ENCODE results near the gene SPECC1L. TPM values are rescaled to one million over a fixed set of nuclear protein-coding genes. Genes with fewer than 3 reads are reported as not detected.
"Not testable (repeated sequence)": the region's sequence is repeated elsewhere in the genome, so short reads cannot be mapped to it uniquely, and the experiment has no call there.

The SPECC1L gene
- total and polyA plus RNA-seq, 10 of the 15 experiments (the other 5 are each of a cell fraction or from before 2014, with no cell fraction given): 1.9 to 40.6 (median 19.1) TPM

GRCh38 chr22:24256736-24257135, 13.9 kb upstream of the SPECC1L start:
- H3K27me3 ChIP-seq (replicated peaks in 1 of 2; ENCODE audit: control insufficient read depth in 2 of 2, insufficient read depth in 2 of 2, low read length in 1 of 2); H3K4me2 ChIP-seq (ENCODE audit: control insufficient read depth, insufficient read depth); SMC1A ChIA-PET (ENCODE audit: uncharacterized antibody, unreplicated experiment); in situ Hi-C loops (cut with MboI); H3K4me1 ChIP-seq (ENCODE audit: control insufficient read depth, insufficient read depth, low read length); intact Hi-C loops (cut with micrococcal nuclease; ENCODE audit: unreplicated experiment); H3K9ac ChIP-seq (ENCODE audit: control insufficient read depth, insufficient read depth, low read length); H3K4me3 ChIP-seq; RAD21 ChIA-PET (ENCODE audit: unreplicated experiment); H3K79me2 ChIP-seq (ENCODE audit: control insufficient read depth, insufficient read depth, low read length); H3K36me3 ChIP-seq (ENCODE audit: control insufficient read depth in 2 of 2, insufficient read depth in 2 of 2, low read length in 1 of 2); H2AFZ ChIP-seq (ENCODE audit: control insufficient read depth, low read depth, low read length); POLR2A ChIA-PET; FAIRE-seq; ATAC-seq; H4K20me1 ChIP-seq (ENCODE audit: control insufficient read depth, insufficient read depth); DNase-seq (ENCODE audit: low read depth, low spot score); H3K27ac ChIP-seq (ENCODE audit: control insufficient read depth, insufficient read depth); H3K9me3 ChIP-seq (replicated peaks; ENCODE audit: control insufficient read depth, insufficient read depth, low read length); BruUV-seq (replicated peaks); CTCF ChIA-PET: not testable (repeated sequence)
- 82% methylated on average over 6 of the region's 7 CpGs for WGBS (ENCODE audit: insufficient coverage, insufficient replicate concordance, low lambda C conversion rate, missing lambda C conversion rate)

GRCh38 chr22:24259459-24259858, 11.2 kb upstream of the SPECC1L start:
- H3K4me2 ChIP-seq (ENCODE audit: control insufficient read depth, insufficient read depth); H2AFZ ChIP-seq (ENCODE audit: control insufficient read depth, low read depth, low read length); SMC1A ChIA-PET (ENCODE audit: uncharacterized antibody, unreplicated experiment); H4K20me1 ChIP-seq (ENCODE audit: control insufficient read depth, insufficient read depth); intact Hi-C loops (cut with micrococcal nuclease; ENCODE audit: unreplicated experiment); H3K36me3 ChIP-seq (ENCODE audit: control insufficient read depth in 2 of 2, insufficient read depth in 2 of 2, low read length in 1 of 2); FAIRE-seq; H3K4me1 ChIP-seq (ENCODE audit: control insufficient read depth, insufficient read depth, low read length); BruUV-seq (replicated peaks); RAD21 ChIA-PET (ENCODE audit: unreplicated experiment); DNase-seq (ENCODE audit: low read depth, low spot score); in situ Hi-C loops (cut with MboI); POLR2A ChIA-PET; H3K27ac ChIP-seq (ENCODE audit: control insufficient read depth, insufficient read depth); H3K4me3 ChIP-seq; CTCF ChIA-PET; H3K79me2 ChIP-seq (ENCODE audit: control insufficient read depth, insufficient read depth, low read length); H3K27me3 ChIP-seq (replicated peaks in 1 of 2; ENCODE audit: control insufficient read depth in 2 of 2, insufficient read depth in 2 of 2, low read length in 1 of 2); H3K9ac ChIP-seq (ENCODE audit: control insufficient read depth, insufficient read depth, low read length); H3K9me3 ChIP-seq (replicated peaks; ENCODE audit: control insufficient read depth, insufficient read depth, low read length): not testable (repeated sequence)
- ATAC-seq: 0 out of 3 replicates have a peak, but pooled peaks have one; percentile 35
- 0% methylated on average over 8 of the region's 10 CpGs for WGBS (ENCODE audit: insufficient coverage, insufficient replicate concordance, low lambda C conversion rate, missing lambda C conversion rate)
- TF ChIP-seq CTCF (IDR thresholded peaks at IDR 0.05 in 2 of 3, conservative IDR thresholded peaks at IDR 0.05 in 1 of 3; ENCODE audit: control insufficient read depth in 2 of 3, extremely low read depth in 1 of 3, insufficient read depth in 1 of 3, low read depth in 3 of 3, low read length in 3 of 3) (peak; percentile 11 to 39 (median 33); a peak in 3 of 6 replicates), YY1 (IDR thresholded peaks at IDR 0.05; ENCODE audit: low read depth, low read length) (0 out of 2 replicates have a peak, but pooled peaks have one; percentile 13), RAD21 (IDR thresholded peaks at IDR 0.05; ENCODE audit: insufficient read depth, low read depth, low read length) (peak; percentile 66), SMC3 (IDR thresholded peaks at IDR 0.05; ENCODE audit: borderline replicate concordance, low read length) (peak; percentile 48; the same call in 1 of the 2 replicates)

GRCh38 chr22:24262185-24262749, 8.4 kb upstream of the SPECC1L start:
- BruUV-seq (replicated peaks); FAIRE-seq; RAD21 ChIA-PET (ENCODE audit: unreplicated experiment); in situ Hi-C loops (cut with MboI); H3K36me3 ChIP-seq (ENCODE audit: control insufficient read depth in 2 of 2, insufficient read depth in 2 of 2, low read length in 1 of 2); H3K4me2 ChIP-seq (ENCODE audit: control insufficient read depth, insufficient read depth); H3K9me3 ChIP-seq (replicated peaks; ENCODE audit: control insufficient read depth, insufficient read depth, low read length); H3K27me3 ChIP-seq (replicated peaks in 1 of 2; ENCODE audit: control insufficient read depth in 2 of 2, insufficient read depth in 2 of 2, low read length in 1 of 2); H3K9ac ChIP-seq (ENCODE audit: control insufficient read depth, insufficient read depth, low read length); H3K4me3 ChIP-seq; ATAC-seq; POLR2A ChIA-PET; intact Hi-C loops (cut with micrococcal nuclease; ENCODE audit: unreplicated experiment); CTCF ChIA-PET; SMC1A ChIA-PET (ENCODE audit: uncharacterized antibody, unreplicated experiment); H3K4me1 ChIP-seq (ENCODE audit: control insufficient read depth, insufficient read depth, low read length); H3K79me2 ChIP-seq (ENCODE audit: control insufficient read depth, insufficient read depth, low read length); H3K27ac ChIP-seq (ENCODE audit: control insufficient read depth, insufficient read depth); H2AFZ ChIP-seq (ENCODE audit: control insufficient read depth, low read depth, low read length); H4K20me1 ChIP-seq (ENCODE audit: control insufficient read depth, insufficient read depth); DNase-seq (ENCODE audit: low read depth, low spot score): not testable (repeated sequence)
- WGBS (ENCODE audit: insufficient coverage, insufficient replicate concordance, low lambda C conversion rate, missing lambda C conversion rate): 86% methylated on average over 18 of the region's 18 CpGs
